CD8-positive, alpha-beta memory T cell (primary cell): ENCODE results near the gene NPTN. TPM values are rescaled to one million over a fixed set of nuclear protein-coding genes. Genes with fewer than 3 reads are reported as not detected.
A peak's percentile ranks its signal among the peaks of the same experiment; 100 is the strongest.
"Not testable (repeated sequence)": the region's sequence is repeated elsewhere in the genome, so short reads cannot be mapped to it uniquely, and the experiment has no call there.

Experiments
- CTCF ChIA-PET: fragments of 350-600 bp; sonication (Branson Sonifier 250); formaldehyde crosslinking; loops from one replicate; lab custom pipeline; 2021; ENCODE audit warnings: antibody characterized with exemption; lab: Charles Lee
- POLR2A ChIA-PET: fragments of 350-600 bp; sonication (Branson Sonifier 250); formaldehyde crosslinking; loops from one replicate; lab custom pipeline; 2021; ENCODE audit warnings: antibody characterized with exemption; lab: Charles Lee
- DNase-seq, 5 donors: peaks; one replicate each; pipeline versions ENCODE4 v3.0.0 to v3.0.0-alpha.2; 2020 to 2022; ENCODE audit warnings: mixed read lengths in 1 of 5
- H3K27ac ChIP-seq: one replicate; pipeline ENCODE4 v1.7.0; 2013; ENCODE audit warnings: low read depth, mild to moderate bottlenecking, low read length, moderate library complexity
- H3K27me3 ChIP-seq: 2 replicates; pipeline ENCODE4 v1.7.0; 2013; ENCODE audit warnings: low read length, mild to moderate bottlenecking; ENCODE audit not compliant: insufficient read depth, poor library complexity, severe bottlenecking
- H3K36me3 ChIP-seq: 2 replicates; pipeline ENCODE4 v1.7.0; 2013; ENCODE audit warnings: mild to moderate bottlenecking, low read length, moderate library complexity; ENCODE audit not compliant: insufficient read depth
- H3K4me1 ChIP-seq: 2 replicates; pipeline ENCODE4 v1.7.0; 2013; ENCODE audit warnings: mild to moderate bottlenecking, low read length, moderate library complexity; ENCODE audit not compliant: insufficient read depth
- H3K4me3 ChIP-seq: 2 replicates; pipeline ENCODE4 v1.7.0; 2013; ENCODE audit warnings: mild to moderate bottlenecking, low read length
- H3K9me3 ChIP-seq: 2 replicates; pipeline ENCODE4 v1.7.0; 2013; ENCODE audit warnings: mild to moderate bottlenecking, low read length
- H3K27ac Mint-ChIP-seq, 8 donors: one replicate each; pipeline ENCODE4 v1.8.0; 2020 to 2021; ENCODE audit warnings: mixed read lengths in 8 of 8, mild to moderate bottlenecking in 6 of 8, inconsistent platforms in 3 of 8, moderate library complexity in 3 of 8
- H3K27me3 Mint-ChIP-seq, 2 donors: one replicate each; pipeline ENCODE4 v1.8.0; 2020 to 2021; ENCODE audit warnings: mixed read lengths in 2 of 2, mild to moderate bottlenecking in 1 of 2, moderate library complexity in 1 of 2
- H3K36me3 Mint-ChIP-seq, 3 donors: one replicate each; pipeline ENCODE4 v1.8.0; 2020 to 2021; ENCODE audit warnings: mixed read lengths in 3 of 3, inconsistent platforms in 1 of 3, mild to moderate bottlenecking in 1 of 3
- H3K4me1 Mint-ChIP-seq, 3 donors: one replicate each; pipeline ENCODE4 v1.8.0; 2020 to 2021; ENCODE audit warnings: mixed read lengths in 3 of 3, inconsistent platforms in 1 of 3, mild to moderate bottlenecking in 1 of 3
- H3K4me3 Mint-ChIP-seq, 7 donors: one replicate each; pipeline ENCODE4 v1.8.0; 2020 to 2021; ENCODE audit warnings: mixed read lengths in 7 of 7, mild to moderate bottlenecking in 6 of 7, moderate library complexity in 4 of 7, inconsistent platforms in 2 of 7
- H3K9me3 Mint-ChIP-seq, 5 donors: one replicate each; pipeline ENCODE4 v1.8.0; 2020 to 2022; ENCODE audit warnings: mixed read lengths in 5 of 5, mild to moderate bottlenecking in 3 of 5, moderate library complexity in 2 of 5, inconsistent platforms in 1 of 5
- polyA plus RNA-seq: library from polyadenylated mRNA; unstranded; fragments of 300-500 nt; fragmentation: Illumina TruSeq; gene quantifications from one replicate; pipeline ENCODE4 v1.2.3, GENCODE V29; 2021
- total RNA-seq, 2 experiments: library from RNA; stranded (reverse); gene quantifications; one replicate each; pipeline ENCODE4 v1.2.3, GENCODE V29; 2021

The NPTN gene
- total and polyA plus RNA-seq, 3 experiments from 2014 or later = 46.1 to 58.5 (median 55.8) TPM

DNA sequence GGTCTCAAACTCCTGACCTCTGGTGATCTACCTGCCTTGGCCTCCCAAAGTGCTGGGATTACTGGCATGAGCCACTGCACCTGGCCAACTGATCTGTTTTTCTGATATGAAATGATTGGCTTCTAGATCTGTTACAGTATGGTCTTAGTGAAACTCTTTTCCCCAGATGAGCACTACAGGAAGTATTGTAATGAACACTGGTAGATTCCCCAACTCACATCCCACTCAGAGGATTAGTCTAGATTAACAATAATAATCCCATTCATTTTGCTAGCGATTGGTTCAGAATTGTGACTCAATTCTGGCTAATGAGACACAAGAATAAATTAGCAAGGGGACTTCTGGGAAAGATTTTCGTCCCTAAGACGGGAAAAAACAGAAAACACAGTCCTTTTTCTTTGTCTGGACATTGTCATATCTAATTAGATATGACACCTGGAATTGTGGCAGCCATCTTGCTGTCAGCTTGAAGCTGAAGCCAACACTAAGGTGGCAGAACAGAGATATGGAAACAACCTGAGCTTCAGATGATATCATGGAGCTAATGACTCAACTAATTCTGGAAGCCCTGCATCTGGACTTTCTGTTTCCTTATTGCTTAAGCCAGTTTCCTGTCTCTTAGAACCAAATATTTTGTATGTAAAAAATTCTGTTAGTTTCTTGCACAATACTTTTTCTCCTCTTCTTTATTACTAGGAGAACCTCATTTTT lies 17.4 kb upstream of the NPTN start:
- Histone ChIP-seq H3K9me3 (no peaks in the 10 kb centered on the region), H3K36me3 (no peaks in the 10 kb centered on the region), H3K4me3 (no peak overlapping the region), H3K27me3 (no peaks in the 10 kb centered on the region), H3K27ac (no peak overlapping the region), H3K4me1 (no peaks in the 10 kb centered on the region)
- Mint-ChIP-seq H3K27ac (no peak overlapping the region), H3K27me3 (peaks cover 16 to 57% of the 10 kb centered on the region in 2 donors), H3K4me3 (no peak overlapping the region), H3K36me3 (no peaks in the 10 kb centered on the region), H3K4me1 (no peaks in the 10 kb centered on the region), H3K9me3 (peaks cover 0 to 4% (median 2%) of the 10 kb centered on the region in 5 donors)
- ChIA-PET CTCF (interaction anchor here (0.7 to 1.2 kb wide), 2 partner anchors 11 to 15 kb away, joined by 3 read pairs; no protein-coding TSS in a partner anchor), POLR2A (no interaction called here)
- no peak for DNase-seq

DNA sequence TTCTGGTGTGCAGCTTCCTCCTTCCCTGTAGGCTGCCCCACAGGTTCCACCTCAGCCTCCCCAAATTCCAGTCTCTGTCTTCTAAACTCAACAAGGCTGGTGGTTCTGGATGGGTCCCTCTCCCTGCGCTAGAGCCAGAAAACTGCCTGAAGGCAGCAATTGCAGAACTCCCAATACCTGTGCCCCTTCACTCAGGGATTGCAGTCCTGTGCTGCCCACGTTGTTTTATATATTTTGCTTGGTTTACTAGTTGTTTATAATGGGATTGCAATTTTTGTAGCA lies 14.8 kb upstream of the NPTN start:
- ChIA-PET POLR2A (no interaction called here), CTCF (interaction anchor here (1.8 kb wide), 1 partner anchor 12 kb away, joined by 6 read pairs; no protein-coding TSS in a partner anchor)
- no peaks in the 10 kb centered on the region for H3K27me3 ChIP-seq
- Mint-ChIP-seq H3K9me3 (peaks cover 0 to 4% (median 2%) of the 10 kb centered on the region in 5 donors), H3K36me3 (no peaks in the 10 kb centered on the region), H3K27me3 (peaks cover 17 to 45% of the 10 kb centered on the region in 2 donors), H3K4me1 (no peaks in the 10 kb centered on the region), H3K27ac (no peak overlapping the region), H3K4me3 (no peak overlapping the region)
- no peak overlapping the region for H3K4me3 ChIP-seq
- H3K36me3 ChIP-seq = no peaks in the 10 kb centered on the region
- DNase-seq = no peak
- H3K27ac ChIP-seq = no peak overlapping the region
- H3K4me1 ChIP-seq = no peaks in the 10 kb centered on the region
- H3K9me3 ChIP-seq = no peaks in the 10 kb centered on the region

DNA sequence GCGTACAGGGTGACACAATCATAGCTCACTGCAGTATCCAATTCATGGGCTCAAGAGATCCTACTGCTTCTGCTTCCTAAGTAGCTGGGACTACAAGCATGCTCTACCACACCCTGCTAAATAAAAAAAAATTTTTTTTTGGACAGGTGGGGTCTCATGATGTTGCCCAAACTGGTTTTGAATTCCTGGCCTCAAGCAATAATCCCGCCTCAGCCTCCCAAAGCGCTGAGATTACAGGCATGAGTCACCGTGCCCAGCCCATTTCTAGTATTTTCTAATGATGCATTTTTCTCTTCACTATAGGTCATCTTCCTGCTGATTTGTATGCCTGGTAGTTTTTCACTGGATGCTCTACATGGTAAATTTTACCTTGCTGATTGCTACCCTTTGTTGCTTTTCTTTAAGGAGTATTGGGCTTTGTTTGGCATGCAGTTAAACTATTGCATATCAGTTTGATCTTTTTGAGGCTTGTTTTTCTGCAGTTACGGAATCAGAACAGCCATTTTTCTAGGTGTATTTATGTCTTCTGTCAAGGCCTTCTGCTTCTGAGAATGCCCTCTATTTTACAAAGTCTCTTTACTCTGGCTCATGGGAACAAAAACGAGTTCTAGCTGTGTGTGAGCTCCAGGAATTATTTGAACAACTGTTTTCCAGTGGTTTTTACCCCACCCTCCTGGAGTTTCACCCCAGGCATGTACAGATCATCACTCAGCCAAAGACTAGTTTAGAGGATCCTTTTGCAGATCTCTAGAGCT lies 14.2 kb upstream of the NPTN start:
- H3K4me3 ChIP-seq = no peak overlapping the region
- no peaks in the 10 kb centered on the region for H3K27me3 ChIP-seq
- H3K4me1 Mint-ChIP-seq = no peaks in the 10 kb centered on the region
- no peak overlapping the region for H3K4me3 Mint-ChIP-seq
- ChIA-PET CTCF (interaction anchor here (1.8 kb wide), 1 partner anchor 11 kb away, joined by 6 read pairs; no protein-coding TSS in a partner anchor), POLR2A (no interaction called here)
- H3K36me3 Mint-ChIP-seq = no peaks in the 10 kb centered on the region
- H3K36me3 ChIP-seq = no peaks in the 10 kb centered on the region
- no peak overlapping the region for H3K27ac ChIP-seq
- no peaks in the 10 kb centered on the region for H3K4me1 ChIP-seq
- H3K9me3 ChIP-seq = no peaks in the 10 kb centered on the region
- DNase-seq = no peak
- peaks cover 17 to 43% of the 10 kb centered on the region in 2 donors for H3K27me3 Mint-ChIP-seq
- H3K9me3 Mint-ChIP-seq = peaks cover 0 to 4% (median 2%) of the 10 kb centered on the region in 5 donors
- no peak overlapping the region for H3K27ac Mint-ChIP-seq

DNA sequence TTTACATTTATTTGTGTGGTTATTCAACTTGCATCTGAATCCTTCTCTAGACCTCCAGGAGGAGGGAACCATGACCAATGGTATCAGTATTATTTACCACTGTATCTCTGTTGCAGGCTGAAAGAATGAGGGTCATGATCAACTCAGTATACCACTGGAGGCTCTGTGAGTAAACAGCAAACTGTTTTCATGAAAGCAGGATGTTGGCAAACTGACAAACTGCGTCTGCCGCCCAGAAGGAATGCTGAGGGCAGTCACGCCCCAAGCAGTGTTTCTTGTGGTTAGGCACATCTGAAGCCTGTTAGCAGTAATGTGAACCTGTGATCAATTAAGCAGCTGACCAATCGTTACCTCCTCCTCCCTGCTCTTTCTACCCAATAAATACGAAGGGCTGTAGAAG lies 6.3 kb upstream of the NPTN start:
- H3K27me3 ChIP-seq, DNase-seq, POLR2A ChIA-PET, H3K4me1 ChIP-seq, H3K36me3 ChIP-seq, H3K27ac Mint-ChIP-seq, H3K36me3 Mint-ChIP-seq, H3K9me3 ChIP-seq, H3K9me3 Mint-ChIP-seq, H3K4me3 ChIP-seq, H3K4me3 Mint-ChIP-seq, H3K27ac ChIP-seq: not testable (repeated sequence)
- Mint-ChIP-seq H3K27me3 (peaks cover 33 to 46% of the 10 kb centered on the region in 2 donors), H3K4me1 (peaks cover 5 to 10% (median 6%) of the 10 kb centered on the region in 3 donors)
- CTCF ChIA-PET = interaction anchor here (1.5 kb wide), 1 partner anchor 12 kb away, joined by 3 read pairs; no protein-coding TSS in a partner anchor

DNA sequence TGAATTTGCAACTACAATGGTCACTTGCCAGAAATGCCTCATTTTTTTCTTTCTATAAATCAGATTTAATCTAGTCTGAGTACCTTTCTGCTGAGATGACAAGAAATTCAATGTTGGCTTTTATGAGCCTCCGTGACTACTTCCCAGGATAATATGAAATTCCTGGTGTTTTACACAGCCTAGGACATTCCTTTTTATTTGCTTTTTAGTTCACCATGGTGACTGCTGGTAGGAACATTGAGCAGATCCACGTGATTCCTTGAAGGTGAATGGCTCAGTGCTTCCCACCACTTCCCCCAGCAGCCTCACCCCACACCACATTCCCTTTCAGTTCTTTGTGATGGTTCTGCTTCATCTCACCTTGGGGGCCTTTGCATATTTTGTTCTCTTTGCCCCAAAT lies 4.3 kb upstream of the NPTN start:
- H3K36me3 Mint-ChIP-seq = peaks cover 0 to 3% (median 2%) of the 10 kb centered on the region in 3 donors
- peaks cover 6% of the 10 kb centered on the region for H3K4me1 ChIP-seq
- H3K9me3 ChIP-seq = no peaks in the 10 kb centered on the region
- no peak overlapping the region for H3K27ac Mint-ChIP-seq
- no peak overlapping the region for H3K4me3 Mint-ChIP-seq
- no peak overlapping the region for H3K27ac ChIP-seq
- H3K4me1 Mint-ChIP-seq = peaks cover 12 to 15% (median 13%) of the 10 kb centered on the region in 3 donors
- peaks cover 32 to 46% of the 10 kb centered on the region in 2 donors for H3K27me3 Mint-ChIP-seq
- peaks cover 0 to 9% (median 5%) of the 10 kb centered on the region in 5 donors for H3K9me3 Mint-ChIP-seq
- peaks cover 4% of the 10 kb centered on the region for H3K27me3 ChIP-seq
- no peak overlapping the region for H3K4me3 ChIP-seq
- no peaks in the 10 kb centered on the region for H3K36me3 ChIP-seq
- DNase-seq = no peak
- ChIA-PET POLR2A (no interaction called here), CTCF (interaction anchor here (1.5 to 3.7 kb wide), 8 partner anchors 12 to 76 kb away, joined by 5 to 40 read pairs (median 12); no protein-coding TSS in a partner anchor)

DNA sequence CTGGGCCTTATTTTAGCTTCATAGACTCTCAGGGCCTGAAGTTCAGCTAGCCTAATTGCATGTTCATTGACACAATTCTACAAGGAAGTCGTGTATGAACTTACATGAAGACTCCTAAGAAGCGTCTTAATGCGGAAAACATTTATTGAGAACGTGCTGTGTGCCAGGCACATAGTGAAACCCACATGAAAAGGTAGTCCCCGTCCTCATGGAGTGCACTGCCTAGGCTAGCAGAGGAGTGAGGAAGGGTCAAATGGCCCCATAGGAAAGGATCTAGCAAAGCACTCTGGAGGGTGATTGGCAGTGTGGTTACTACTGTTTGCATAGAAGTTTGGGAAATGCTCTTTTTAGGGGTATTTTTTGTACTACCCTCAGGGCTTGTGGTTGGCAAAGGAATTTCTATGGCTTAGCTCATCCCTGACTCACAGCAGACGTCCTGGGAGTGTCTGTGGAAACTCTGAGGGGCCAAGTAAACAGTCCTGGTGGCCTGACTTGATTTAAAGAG lies 854 bp upstream of the NPTN start:
- H3K4me1 Mint-ChIP-seq = peaks cover 39 to 50% (median 48%) of the 10 kb centered on the region in 3 donors
- H3K36me3 ChIP-seq = no peaks in the 10 kb centered on the region
- no peaks in the 10 kb centered on the region for H3K9me3 Mint-ChIP-seq
- H3K27me3 Mint-ChIP-seq = peaks cover 17 to 21% of the 10 kb centered on the region in 2 donors
- CTCF ChIA-PET = interaction anchor here (1.4 to 4.3 kb wide), 4 partner anchors 12 to 73 kb away, joined by 3 to 29 read pairs (median 5); no protein-coding TSS in a partner anchor
- peaks cover under 1 to 2% (median 1%) of the 10 kb centered on the region in 3 donors for H3K36me3 Mint-ChIP-seq
- H3K4me3 ChIP-seq = peak overlapping the region; percentile 75
- H3K27ac ChIP-seq = peak overlapping the region; percentile 45
- peak overlapping the region; percentile 17 to 94 (median 88) for H3K27ac Mint-ChIP-seq
- peaks cover 41% of the 10 kb centered on the region for H3K4me1 ChIP-seq
- peak overlapping the region; percentile 88 to 95 (median 91) for H3K4me3 Mint-ChIP-seq
- DNase-seq = no peak
- POLR2A ChIA-PET = interaction anchor here (0.6 kb wide), 1 partner anchor 1975 kb away, joined by 4 read pairs; no protein-coding TSS in a partner anchor
- H3K27me3 ChIP-seq = no peaks in the 10 kb centered on the region
- no peaks in the 10 kb centered on the region for H3K9me3 ChIP-seq

DNA sequence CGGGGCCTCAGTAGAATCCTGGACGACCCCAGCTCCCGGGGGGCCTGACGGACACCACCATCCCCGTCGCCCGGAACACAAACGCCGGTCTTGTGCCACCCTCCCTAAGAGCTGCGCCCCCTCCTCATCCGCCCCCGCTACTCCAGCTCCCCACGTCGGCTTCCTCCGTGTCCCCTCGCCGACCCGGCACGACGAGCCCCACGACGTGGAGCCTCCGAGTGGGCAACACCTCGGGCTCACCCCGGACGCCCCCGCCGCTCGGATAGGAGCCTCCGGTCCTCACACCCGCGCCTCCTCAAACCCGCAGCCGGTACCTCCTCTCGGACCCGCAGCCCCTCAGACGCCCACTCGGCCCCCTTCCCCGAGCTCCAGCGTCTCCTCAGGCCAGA lies 525 bp downstream of the NPTN start:
- peaks cover 45 to 61% (median 57%) of the 10 kb centered on the region in 3 donors for H3K4me1 Mint-ChIP-seq
- peak in 2 of 5 donors; percentile 3 to 6 for DNase-seq
- peaks cover 0 to 2% (median 1%) of the 10 kb centered on the region in 3 donors for H3K36me3 Mint-ChIP-seq
- ChIA-PET CTCF (no interaction called here), POLR2A (interaction anchor here (0.7 to 1.3 kb wide), 2 partner anchors 10 to 19 kb away, joined by 4 to 5 read pairs; no protein-coding TSS in a partner anchor)
- peak overlapping the region; percentile 63 for H3K27ac ChIP-seq
- peaks cover 45% of the 10 kb centered on the region for H3K4me1 ChIP-seq
- peaks cover 7 to 12% of the 10 kb centered on the region in 2 donors for H3K27me3 Mint-ChIP-seq
- peak overlapping the region; percentile 3 to 89 (median 72) for H3K27ac Mint-ChIP-seq
- H3K4me3 ChIP-seq = peak overlapping the region; percentile 66
- H3K36me3 ChIP-seq = no peaks in the 10 kb centered on the region
- H3K9me3 ChIP-seq = no peaks in the 10 kb centered on the region
- peak overlapping the region; percentile 88 to 95 (median 91) for H3K4me3 Mint-ChIP-seq
- no peaks in the 10 kb centered on the region for H3K9me3 Mint-ChIP-seq
- no peaks in the 10 kb centered on the region for H3K27me3 ChIP-seq
